Panc1 (cell line): Measurements from ENCODE around the gene ARID1A.

Experiments
- POLR2AphosphoS5 ChIP-seq: IDR thresholded peaks from 2 replicates; pipeline ENCODE4 v1.6.1; 2012; ENCODE audit warnings: mild to moderate bottlenecking, low read depth, low read length, moderate library complexity
- SIN3A ChIP-seq: IDR thresholded peaks from 2 replicates; pipeline ENCODE4 v1.6.1; 2012; ENCODE audit warnings: low read depth, mild to moderate bottlenecking, low read length, moderate library complexity, borderline replicate concordance; ENCODE audit not compliant: insufficient read depth
- TCF7L2 ChIP-seq: IDR thresholded peaks from 2 replicates; pipeline ENCODE4 v1.6.1; 2011; ENCODE audit warnings: mild to moderate bottlenecking, low read depth, low read length, inconsistent platforms
- TF ChIP-seq, protein P1 (sequence below): fragments of 450-650 bp; IDR thresholded peaks from 2 replicates; pipeline ENCODE4 v1.5.1; 2017; ENCODE audit warnings: mild to moderate bottlenecking

DNA sequence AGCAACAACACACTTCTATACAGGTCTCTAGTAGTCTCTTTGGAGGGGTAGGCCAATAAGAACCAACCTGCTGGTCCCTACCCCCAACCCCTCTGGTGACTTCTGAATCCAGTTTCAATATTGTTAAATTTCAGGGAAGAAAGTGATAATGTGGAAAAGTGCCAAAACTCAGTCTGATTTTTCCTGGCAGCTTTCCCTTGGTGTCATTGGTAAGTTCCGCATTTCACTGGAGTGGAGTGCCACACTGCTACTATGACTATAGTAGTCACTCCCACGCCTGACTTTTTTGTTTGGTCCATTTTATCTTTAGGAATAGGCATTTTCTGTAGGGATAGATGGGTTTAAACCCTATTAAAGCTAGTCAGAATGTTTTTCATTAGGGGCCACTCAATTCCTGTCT, 5.7 kb upstream of the ARID1A start:
- TF ChIP-seq, protein P1, sequence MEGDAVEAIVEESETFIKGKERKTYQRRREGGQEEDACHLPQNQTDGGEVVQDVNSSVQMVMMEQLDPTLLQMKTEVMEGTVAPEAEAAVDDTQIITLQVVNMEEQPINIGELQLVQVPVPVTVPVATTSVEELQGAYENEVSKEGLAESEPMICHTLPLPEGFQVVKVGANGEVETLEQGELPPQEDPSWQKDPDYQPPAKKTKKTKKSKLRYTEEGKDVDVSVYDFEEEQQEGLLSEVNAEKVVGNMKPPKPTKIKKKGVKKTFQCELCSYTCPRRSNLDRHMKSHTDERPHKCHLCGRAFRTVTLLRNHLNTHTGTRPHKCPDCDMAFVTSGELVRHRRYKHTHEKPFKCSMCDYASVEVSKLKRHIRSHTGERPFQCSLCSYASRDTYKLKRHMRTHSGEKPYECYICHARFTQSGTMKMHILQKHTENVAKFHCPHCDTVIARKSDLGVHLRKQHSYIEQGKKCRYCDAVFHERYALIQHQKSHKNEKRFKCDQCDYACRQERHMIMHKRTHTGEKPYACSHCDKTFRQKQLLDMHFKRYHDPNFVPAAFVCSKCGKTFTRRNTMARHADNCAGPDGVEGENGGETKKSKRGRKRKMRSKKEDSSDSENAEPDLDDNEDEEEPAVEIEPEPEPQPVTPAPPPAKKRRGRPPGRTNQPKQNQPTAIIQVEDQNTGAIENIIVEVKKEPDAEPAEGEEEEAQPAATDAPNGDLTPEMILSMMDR = no peak
- TF ChIP-seq POLR2AphosphoS5 (no peak), SIN3A (no peak), TCF7L2 (no peak)
